Effector CD8-positive, alpha-beta T cell (primary cell): ENCODE results near the gene ETS1.

Source experiments
- DNase-seq: peaks from one replicate; lab custom pipeline; 2025; lab: John Stamatoyannopoulos, UW

Gene ETS1

GRCh38 chr11:128482092-128482491 lies 105.3 kb downstream of the ETS1 start:
- DNase-seq, result no peak

- no peak for DNase-seq
Measured at GRCh38 chr11:128481135-128481534, 106.2 kb downstream of the ETS1 start.

GRCh38 chr11:128480665-128481064 lies 106.7 kb downstream of the ETS1 start:
- DNase-seq, result no peak

DNA sequence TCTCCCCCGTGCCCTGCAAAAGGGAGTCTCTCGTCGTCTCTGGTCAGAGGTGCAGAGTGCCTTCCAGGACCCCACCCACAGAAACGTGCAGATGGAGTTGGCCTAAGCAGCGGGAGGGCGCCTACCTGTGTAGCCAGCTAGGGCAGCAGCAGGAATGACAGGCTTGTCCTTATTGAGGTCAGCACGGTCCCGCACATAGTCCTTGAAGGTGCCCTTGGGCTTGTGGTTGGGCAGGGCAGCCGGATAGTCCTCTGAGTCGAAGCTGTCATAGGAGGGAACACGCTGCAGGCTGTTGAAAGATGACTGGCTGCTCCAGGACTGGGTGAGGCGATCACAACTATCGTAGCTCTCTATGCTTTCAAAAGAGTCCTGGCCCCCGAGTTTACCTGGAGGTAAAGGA lies 107.3 kb downstream of the ETS1 start:
- DNase-seq, result no peak

- DNase-seq, result no peak
Measured at GRCh38 chr11:128479144-128479543, 108.2 kb downstream of the ETS1 start.

GRCh38 chr11:128478305-128478704 lies 109.1 kb downstream of the ETS1 start:
- no peak for DNase-seq

DNA sequence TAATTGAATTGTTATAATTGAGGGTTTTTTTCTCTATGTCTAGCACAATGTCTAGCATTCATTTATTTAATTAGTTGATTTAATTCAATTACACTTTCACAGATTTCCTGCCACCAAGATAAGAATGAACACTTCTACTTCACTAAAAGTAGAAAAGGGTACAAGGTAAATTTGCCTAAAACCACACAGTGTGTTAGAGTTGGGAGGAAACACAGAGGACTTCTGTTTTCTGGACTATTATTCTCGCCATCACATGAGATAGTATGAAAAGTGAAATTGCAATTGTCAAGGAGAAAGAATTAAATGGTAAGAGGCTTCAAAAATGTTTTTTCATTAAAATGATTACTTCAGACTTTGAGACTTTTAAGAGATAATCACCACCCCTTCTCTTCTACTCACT lies 109.5 kb downstream of the ETS1 start:
- no peak for DNase-seq

DNA sequence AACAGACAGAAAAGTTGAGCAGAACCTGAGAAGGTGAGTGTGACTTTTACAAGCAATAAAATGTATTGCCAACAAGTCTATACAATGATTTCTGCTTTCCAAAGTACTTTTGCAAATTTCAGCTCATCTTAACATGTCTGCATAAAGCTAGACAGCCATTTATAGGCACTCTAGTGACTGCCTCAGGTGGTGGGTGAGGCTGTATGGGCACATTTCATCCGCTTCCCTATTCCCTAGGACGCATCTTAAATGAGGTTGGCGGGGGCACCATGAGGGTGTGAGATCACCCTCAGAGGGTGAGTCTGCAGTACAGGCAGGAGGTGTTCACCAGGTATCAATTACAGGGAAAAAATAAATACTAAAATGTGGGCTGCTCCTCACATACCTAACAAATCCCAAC lies 110.1 kb downstream of the ETS1 start:
- DNase-seq, result no peak

GRCh38 chr11:128476729-128477128 lies 110.6 kb downstream of the ETS1 start:
- DNase-seq, result peak; percentile 67

GRCh38 chr11:128476049-128476448 lies 111.3 kb downstream of the ETS1 start:
- no peak for DNase-seq

GRCh38 chr11:128474036-128474874 lies 113.1 kb downstream of the ETS1 start:
- DNase-seq, result no peak

GRCh38 chr11:128473636-128474035 lies 113.7 kb downstream of the ETS1 start:
- no peak for DNase-seq

- DNase-seq, result no peak
Measured at GRCh38 chr11:128472128-128473089, 114.9 kb downstream of the ETS1 start.

GRCh38 chr11:128471138-128471661 lies 116.2 kb downstream of the ETS1 start:
- DNase-seq, result no peak

DNA sequence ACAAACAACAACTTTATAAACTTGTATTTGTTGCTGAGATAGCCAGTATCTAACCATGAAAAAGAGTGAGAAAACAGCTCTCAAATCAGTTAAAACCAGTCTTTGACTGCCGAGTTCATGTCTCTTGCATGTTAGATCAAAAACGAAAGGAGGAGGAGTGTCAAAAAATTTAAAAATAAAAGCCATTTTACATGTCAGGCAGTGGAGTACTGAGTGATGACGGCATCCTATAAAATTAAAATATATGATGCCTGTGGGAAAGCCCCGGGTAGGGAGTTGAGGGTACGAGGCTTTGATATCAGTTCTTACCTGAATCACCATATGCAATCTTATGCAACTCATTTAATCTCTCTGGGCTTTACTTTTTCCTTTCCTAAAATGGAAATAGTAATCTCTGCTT lies 117.3 kb downstream of the ETS1 start:
- no peak for DNase-seq

GRCh38 chr11:128469220-128469619 lies 118.1 kb downstream of the ETS1 start:
- no peak for DNase-seq

DNA sequence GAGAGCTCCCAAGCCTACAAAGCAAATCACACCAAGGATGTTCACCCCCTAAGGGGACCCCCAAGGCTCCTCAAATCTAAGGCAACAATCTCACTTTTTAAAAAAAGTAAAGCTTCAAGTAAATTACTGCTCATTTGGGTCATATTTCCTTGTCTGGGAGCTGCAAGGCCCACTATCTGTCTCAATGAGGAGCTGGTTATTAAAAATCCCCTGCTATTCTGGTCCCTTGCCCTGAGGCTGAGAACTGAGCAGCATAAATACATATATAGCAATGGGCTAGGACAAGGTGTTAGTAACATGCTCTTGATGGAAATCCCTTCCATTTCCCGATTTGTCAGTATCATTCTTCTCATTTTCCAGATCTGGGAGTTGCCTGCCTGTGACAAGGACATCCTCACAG lies 119.2 kb downstream of the ETS1 start:
- no peak for DNase-seq

GRCh38 chr11:128467610-128468041 lies 119.7 kb downstream of the ETS1 start:
- peak; percentile 46 for DNase-seq

- DNase-seq, result no peak
Measured at GRCh38 chr11:128467041-128467440, 120.3 kb downstream of the ETS1 start.

DNA sequence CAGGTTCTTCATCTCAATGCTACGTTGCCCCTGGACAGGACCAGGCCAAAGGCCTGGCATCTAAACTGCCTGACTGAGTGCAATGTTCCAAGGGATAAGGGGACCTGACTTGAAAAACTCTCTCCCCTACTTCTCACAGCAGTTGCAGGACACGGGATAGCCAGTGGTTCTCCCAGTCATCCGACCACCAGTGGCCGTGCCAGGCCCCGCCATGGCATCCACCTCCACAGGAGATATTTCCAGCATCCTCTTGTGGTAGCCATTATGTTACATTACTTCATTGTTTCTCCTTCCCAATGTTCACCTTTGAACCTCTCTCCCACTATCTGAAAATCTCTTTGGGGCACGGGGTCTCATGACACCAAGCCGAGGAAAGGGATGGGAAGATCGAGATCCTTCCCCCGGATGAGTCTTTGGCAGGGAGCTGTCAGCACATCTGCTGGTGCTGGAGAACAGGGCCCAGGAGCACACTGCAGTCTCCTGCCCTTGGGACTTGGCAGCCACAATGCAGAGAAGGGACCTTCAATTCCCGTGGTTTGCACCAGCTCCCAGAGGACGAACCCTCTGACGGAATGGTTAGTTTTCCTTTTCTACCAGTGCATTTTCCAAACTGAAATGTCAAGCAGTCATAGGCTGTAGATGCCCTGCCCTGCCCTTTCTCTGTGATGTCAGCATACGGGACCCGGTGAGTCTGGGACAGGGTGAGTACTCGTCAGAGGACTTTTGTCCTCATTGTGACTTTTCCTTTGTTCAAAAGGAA lies 121.2 kb downstream of the ETS1 start:
- DNase-seq, result no peak

- DNase-seq, result no peak
Measured at GRCh38 chr11:128465531-128465930, 121.8 kb downstream of the ETS1 start.
